GM06990 (cell line): ENCODE measurements around the gene ZSCAN25.

ENCODE experiments used
- DNase-seq: peaks from one replicate; pipeline ENCODE4 v3.0.0-alpha.2; 2011; ENCODE audit not compliant: insufficient read length; ENCODE audit errors: extremely low read depth
- H3K27me3 ChIP-seq: replicated peaks from 2 replicates; pipeline ENCODE4 v1.6.0; 2011; ENCODE audit warnings: low read length; ENCODE audit not compliant: control insufficient read depth, insufficient read depth
- H3K36me3 ChIP-seq: 2 replicates; pipeline ENCODE4 v1.5.1; 2011; ENCODE audit warnings: low read length; ENCODE audit not compliant: control insufficient read depth, insufficient read depth
- H3K4me3 ChIP-seq: replicated peaks from 2 replicates; pipeline ENCODE4 v1.5.1; 2011; ENCODE audit warnings: low read depth, mild to moderate bottlenecking, control low read depth, low read length
- TF ChIP-seq, protein P1 (sequence below): IDR thresholded peaks from 2 replicates; pipeline ENCODE4 v1.5.1; 2011; ENCODE audit warnings: low read length, control low read depth, mild to moderate bottlenecking, inconsistent platforms; ENCODE audit not compliant: insufficient read depth, poor library complexity, severe bottlenecking

The ZSCAN25 gene

GRCh38 chr7:99677013-99677647 lies 60.4 kb downstream of the ZSCAN25 start:
- Histone ChIP-seq H3K27me3 (no peaks in the 10 kb centered on the region; the same call in 1 of the 2 replicates), H3K4me3 (no peak overlapping the region), H3K36me3 (no peaks in the 10 kb centered on the region)
- TF ChIP-seq, protein P1, sequence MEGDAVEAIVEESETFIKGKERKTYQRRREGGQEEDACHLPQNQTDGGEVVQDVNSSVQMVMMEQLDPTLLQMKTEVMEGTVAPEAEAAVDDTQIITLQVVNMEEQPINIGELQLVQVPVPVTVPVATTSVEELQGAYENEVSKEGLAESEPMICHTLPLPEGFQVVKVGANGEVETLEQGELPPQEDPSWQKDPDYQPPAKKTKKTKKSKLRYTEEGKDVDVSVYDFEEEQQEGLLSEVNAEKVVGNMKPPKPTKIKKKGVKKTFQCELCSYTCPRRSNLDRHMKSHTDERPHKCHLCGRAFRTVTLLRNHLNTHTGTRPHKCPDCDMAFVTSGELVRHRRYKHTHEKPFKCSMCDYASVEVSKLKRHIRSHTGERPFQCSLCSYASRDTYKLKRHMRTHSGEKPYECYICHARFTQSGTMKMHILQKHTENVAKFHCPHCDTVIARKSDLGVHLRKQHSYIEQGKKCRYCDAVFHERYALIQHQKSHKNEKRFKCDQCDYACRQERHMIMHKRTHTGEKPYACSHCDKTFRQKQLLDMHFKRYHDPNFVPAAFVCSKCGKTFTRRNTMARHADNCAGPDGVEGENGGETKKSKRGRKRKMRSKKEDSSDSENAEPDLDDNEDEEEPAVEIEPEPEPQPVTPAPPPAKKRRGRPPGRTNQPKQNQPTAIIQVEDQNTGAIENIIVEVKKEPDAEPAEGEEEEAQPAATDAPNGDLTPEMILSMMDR = no peak
- no peak for DNase-seq

GRCh38 chr7:99677648-99678045 lies 60.9 kb downstream of the ZSCAN25 start:
- Histone ChIP-seq H3K36me3 (no peaks in the 10 kb centered on the region), H3K27me3 (no peaks in the 10 kb centered on the region; the same call in 1 of the 2 replicates), H3K4me3 (no peak overlapping the region)
- TF ChIP-seq, protein P1 = no peak
- no peak for DNase-seq

DNA sequence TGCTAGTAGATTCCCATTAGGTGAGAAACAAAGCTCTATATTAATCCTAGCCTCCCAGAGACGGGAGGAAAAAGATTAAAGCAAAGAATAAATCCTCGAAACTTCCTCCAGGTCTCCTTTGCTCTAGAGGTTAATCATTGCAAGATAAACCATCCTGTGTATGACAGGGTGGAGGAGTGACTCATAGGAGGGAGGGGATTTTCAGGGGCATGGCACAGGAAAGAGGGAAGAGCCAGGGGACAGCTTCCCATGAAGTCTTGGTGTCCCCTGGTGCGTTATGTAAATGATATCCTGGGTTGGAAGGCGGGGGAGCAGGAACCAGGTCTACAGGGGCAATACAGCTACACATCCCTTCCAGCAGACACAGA lies 62.3 kb downstream of the ZSCAN25 start:
- no peak overlapping the region for H3K4me3 ChIP-seq
- TF ChIP-seq, protein P1 = no peak
- H3K36me3 ChIP-seq = no peaks in the 10 kb centered on the region
- no peaks in the 10 kb centered on the region; the same call in 1 of the 2 replicates for H3K27me3 ChIP-seq
- no peak for DNase-seq

GRCh38 chr7:99679400-99680191 lies 62.9 kb downstream of the ZSCAN25 start, which contains the start of gene CYP3A5:
Gene CYP3A5, minus strand, starts transcription at chr7:99679996. Its CDS starts 100 bp downstream, at chr7:99679896.
- no peak for DNase-seq
- H3K4me3 ChIP-seq = no peak within 1 kb of the TSS
- H3K36me3 ChIP-seq = no peaks in the 10 kb centered on the region
- H3K27me3 ChIP-seq = no peaks in the 10 kb centered on the region; the same call in 1 of the 2 replicates
- TF ChIP-seq, protein P1 = no peak
